Fibroblast of mammary gland (primary cell): Measurements from ENCODE around the gene FAM20C.

Source experiments
- DNase-seq: peaks from one replicate; pipeline ENCODE4 v3.0.0-alpha.2; 2010; ENCODE audit warnings: low read depth
- H3K4me3 ChIP-seq: 2 replicates; pipeline ENCODE4 v1.5.1; 2011; ENCODE audit warnings: low read depth, mild to moderate bottlenecking, low read length, moderate library complexity; ENCODE audit not compliant: control insufficient read depth
- TF ChIP-seq, protein P1 (sequence below): conservative IDR thresholded peaks from 2 replicates; pipeline ENCODE4 v1.5.1; 2011; ENCODE audit warnings: low read depth, low read length, inconsistent platforms; ENCODE audit not compliant: control insufficient read depth, insufficient read depth

FAM20C gene

DNA sequence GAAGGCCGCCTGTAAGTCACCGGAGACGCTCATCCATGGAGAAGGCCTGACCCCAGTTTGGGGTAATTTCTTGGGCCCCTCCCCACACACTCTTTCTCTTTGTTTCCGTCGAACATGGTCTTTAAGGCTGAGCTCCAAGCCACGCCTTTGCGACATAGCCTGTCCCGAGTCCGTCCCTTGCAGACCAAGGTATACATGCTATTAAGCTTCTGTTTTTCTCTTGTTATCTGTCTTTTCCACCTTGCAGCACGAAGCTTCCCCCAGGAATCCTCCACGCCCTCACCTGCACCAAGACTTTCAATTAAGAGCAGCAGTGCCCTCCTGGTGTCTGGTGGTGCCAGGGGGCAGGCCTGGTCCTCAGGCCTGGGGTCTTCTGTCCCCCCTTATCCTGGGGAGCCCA lies 4.2 kb upstream of the FAM20C start:
- no peak for DNase-seq
- TF ChIP-seq, protein P1, sequence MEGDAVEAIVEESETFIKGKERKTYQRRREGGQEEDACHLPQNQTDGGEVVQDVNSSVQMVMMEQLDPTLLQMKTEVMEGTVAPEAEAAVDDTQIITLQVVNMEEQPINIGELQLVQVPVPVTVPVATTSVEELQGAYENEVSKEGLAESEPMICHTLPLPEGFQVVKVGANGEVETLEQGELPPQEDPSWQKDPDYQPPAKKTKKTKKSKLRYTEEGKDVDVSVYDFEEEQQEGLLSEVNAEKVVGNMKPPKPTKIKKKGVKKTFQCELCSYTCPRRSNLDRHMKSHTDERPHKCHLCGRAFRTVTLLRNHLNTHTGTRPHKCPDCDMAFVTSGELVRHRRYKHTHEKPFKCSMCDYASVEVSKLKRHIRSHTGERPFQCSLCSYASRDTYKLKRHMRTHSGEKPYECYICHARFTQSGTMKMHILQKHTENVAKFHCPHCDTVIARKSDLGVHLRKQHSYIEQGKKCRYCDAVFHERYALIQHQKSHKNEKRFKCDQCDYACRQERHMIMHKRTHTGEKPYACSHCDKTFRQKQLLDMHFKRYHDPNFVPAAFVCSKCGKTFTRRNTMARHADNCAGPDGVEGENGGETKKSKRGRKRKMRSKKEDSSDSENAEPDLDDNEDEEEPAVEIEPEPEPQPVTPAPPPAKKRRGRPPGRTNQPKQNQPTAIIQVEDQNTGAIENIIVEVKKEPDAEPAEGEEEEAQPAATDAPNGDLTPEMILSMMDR: no peak
- H3K4me3 ChIP-seq: no peak overlapping the region

DNA sequence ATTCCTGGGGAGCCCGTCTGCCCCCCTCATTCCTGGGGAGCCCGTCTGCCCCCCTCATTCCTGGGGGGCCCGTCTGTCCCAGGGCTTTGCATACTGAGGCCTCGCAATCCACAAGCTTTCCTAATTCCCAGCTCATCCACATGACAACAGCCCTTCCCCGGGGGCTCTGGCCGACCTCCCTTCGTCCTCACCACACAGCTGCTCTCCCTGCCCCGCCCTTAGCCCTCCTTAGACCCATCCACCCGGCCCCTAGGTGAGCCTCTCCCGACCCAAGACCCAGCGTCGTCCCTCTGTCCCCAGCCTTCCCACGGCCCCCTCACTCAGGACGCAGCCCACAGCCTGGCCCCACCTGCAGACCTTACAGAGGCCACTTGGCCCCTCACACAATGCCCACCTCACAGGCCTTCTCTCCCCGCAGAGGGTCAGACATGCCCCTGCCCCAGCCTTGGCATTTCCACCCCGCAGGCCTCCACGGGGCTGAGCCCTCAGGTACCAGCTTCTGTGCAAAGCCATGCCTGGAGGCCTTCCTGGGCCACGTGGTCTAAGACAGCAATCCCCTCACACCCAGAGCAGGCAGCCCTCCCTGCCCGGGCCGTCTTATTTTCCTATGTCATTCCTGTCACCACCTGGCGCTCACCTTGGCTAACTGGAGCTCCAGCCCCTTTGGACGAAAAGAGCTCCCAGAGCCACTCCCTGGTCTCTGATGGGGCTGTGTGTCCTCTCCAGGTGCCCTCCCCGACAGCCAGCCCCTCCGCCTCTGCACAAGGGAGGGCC lies 3.5 kb upstream of the FAM20C start:
- no peak for DNase-seq
- TF ChIP-seq, protein P1: no peak
- no peak overlapping the region for H3K4me3 ChIP-seq

DNA sequence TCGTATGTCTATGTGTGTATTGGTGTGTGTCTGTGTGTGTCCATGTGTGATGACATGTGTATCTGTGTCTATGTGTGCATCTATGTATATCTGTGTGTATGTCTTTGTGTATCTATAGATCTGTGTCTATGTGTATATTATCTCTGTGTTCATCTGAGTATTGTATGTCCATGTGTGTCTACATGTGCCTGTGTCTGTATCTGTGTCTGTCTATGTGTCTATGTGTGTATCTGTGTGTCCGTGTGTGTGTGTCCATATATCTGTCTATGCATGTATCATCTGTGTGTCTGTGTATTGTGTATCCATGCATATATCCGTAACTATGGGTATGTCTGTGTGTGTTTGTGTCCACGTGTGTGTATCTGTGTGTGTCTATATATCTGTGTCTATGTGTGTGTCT lies 2.7 kb upstream of the FAM20C start:
- no peak overlapping the region for H3K4me3 ChIP-seq
- TF ChIP-seq, protein P1: no peak
- DNase-seq: no peak

DNA sequence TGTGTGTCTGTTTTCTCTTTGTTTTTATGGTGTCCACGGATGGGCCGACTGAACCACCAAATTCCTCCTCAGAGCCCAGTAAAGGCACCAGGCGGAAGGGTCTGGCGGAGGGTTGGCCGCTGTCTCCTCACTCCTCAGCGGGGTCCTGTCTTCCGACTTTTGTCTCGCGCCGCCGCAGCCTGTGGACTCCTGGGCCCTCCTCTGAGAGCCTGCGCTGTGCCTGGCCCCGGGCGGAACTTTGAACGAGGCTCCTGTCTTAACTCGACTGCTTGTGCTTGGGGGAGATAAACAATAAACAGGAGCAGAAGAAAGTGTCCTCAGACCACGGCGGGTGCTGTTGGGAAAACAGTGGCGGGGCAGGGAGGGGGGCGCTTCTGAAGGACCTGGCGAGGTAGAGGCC lies 2.2 kb upstream of the FAM20C start:
- DNase-seq: no peak
- TF ChIP-seq, protein P1: no peak
- no peak overlapping the region for H3K4me3 ChIP-seq

DNA sequence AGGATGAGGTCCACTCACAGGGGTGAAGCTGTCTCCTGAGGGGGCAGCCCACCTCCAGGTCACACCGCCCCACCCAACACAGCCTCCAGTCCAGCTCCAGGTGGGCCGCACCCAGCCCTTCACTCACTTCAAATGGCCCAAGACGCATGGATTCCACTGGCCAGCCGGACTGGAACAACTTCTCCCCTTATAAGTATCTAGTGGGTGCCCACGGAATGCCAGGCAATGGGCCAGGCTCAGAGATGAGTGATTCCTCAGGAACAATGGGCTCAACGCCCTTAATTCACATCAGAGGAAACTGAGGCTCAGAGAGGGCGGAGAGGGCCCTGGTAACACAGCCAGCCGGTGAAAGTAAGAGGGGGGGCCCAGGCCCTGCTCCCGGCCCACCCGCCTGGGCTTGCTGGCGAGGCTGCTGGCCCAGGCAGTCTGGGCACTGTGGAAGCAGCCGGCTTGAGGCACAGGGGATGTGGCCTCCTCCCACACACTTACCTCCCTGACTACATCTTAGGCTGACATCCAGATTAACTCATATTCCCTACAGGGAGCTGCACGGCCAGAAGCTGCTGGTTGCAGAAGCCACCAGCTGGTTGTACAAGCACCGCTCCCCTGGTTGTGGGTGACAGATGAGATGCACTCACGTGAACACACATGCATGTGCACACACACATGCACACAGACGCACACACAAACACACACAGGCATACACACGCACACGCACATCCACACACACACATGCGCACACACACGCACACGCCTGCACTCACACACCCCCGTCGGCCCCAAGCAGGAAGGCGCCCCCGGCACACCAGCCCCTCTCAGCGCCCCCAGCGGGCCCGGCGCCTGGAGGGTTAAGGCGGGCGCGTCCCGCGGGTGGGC lies 1.0 kb upstream of the FAM20C start:
- peak; percentile 97 for DNase-seq
- H3K4me3 ChIP-seq: peak overlapping the region; percentile 48
- TF ChIP-seq, protein P1: no peak

DNA sequence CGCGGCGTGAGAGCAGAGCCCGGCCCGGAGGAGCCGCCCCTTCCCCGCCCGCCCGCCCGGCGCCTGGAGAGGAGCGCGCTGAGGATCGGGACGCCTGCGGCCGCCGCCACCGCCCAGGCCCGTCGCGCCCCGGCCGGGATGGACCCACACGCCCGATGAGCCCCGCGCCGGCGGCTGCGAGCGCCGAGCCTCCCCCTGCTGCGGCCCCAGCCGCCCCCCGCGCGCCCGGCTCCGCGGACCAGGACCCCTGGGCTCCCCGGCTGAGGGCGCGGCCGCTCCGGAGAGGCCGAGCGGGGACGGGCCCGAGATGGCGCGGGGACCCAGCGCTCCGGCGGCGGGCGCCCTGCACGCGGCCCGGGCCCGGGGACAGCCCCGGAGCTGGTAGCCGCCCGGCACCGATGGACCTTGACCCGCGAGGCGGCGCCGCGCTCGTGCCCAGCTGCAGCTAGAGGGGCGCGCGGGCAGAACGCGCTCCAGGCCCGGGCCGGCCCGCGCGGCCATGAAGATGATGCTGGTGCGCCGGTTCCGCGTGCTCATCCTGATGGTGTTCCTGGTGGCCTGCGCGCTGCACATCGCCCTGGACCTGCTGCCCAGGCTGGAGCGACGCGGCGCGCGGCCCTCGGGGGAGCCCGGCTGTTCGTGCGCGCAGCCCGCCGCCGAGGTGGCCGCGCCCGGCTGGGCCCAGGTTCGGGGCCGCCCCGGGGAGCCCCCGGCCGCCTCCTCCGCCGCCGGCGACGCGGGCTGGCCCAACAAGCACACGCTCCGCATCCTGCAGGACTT lies 520 bp downstream of the FAM20C start:
- TF ChIP-seq, protein P1: no peak
- no peak for DNase-seq
- peak overlapping the region; percentile 95 for H3K4me3 ChIP-seq
